HL-60/S4 treated with phorbol 12-myristate 13-acetate at 8.2 ng/mL for 4 days and 3 days (cell line): ENCODE measurements around the gene KLF3.
"Not testable (repeated sequence)": the region's sequence is repeated elsewhere in the genome, so short reads cannot be mapped to it uniquely, and the experiment has no call there.

Experiments
- in situ Hi-C: fragments of 300-500 bp; cut with MboI; formaldehyde crosslinking; loops from 2 replicates; pipeline ENCODE4 v1.15.0; 2022; ENCODE audit warnings: low sequenced_read_pairs

KLF3 gene

GRCh38 chr4:38663801-38664705 lies at the start of gene KLF3:
KLF3 (plus strand) TSS chr4:38664199; CDS start chr4:38680626, 16,427 bp downstream.
- in situ Hi-C loops, result loop anchor here (10.0 kb wide), 1 partner anchor 139 kb away; no protein-coding TSS in a partner anchor

DNA sequence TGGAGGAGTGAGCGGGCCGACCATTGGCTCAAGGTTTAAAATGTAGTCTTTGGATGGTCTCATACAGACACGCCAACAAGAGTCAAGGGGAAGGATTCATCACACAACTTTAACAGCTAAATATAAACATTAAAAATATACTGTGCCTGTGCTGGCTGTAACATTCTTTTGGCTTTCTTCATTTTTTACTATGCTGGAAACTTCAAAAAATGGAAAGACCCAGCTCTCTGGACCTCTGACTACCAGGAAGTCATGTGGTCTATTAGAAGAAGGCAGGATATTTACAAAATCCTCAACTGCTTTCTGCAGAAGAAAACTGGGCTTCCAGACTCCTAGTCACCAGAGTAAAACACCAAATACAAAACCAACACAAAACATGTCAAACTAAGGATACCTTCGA lies 49.8 kb upstream of the KLF3 start:
- in situ Hi-C loops, result no loop called here

DNA sequence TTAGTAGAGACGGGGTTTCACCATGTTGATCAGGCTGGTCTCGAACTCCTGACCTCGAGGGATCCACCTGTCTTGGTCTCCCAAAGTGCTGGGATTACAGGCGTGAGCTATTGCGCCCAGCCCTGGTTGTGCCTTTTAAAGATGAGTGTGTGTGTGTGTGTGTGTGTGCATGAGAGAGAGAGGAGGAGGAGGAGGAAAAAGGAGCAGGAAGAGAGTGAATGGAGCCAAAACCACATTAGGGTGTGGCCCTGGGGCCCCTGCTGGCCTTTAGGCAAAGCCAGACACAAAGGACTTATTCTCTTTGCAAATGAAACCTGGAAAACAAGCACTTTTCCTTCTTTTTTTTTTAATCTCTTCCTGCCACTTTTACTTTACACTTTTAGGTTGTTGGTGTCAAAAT lies 48.2 kb upstream of the KLF3 start:
- in situ Hi-C loops, result no loop called here

DNA sequence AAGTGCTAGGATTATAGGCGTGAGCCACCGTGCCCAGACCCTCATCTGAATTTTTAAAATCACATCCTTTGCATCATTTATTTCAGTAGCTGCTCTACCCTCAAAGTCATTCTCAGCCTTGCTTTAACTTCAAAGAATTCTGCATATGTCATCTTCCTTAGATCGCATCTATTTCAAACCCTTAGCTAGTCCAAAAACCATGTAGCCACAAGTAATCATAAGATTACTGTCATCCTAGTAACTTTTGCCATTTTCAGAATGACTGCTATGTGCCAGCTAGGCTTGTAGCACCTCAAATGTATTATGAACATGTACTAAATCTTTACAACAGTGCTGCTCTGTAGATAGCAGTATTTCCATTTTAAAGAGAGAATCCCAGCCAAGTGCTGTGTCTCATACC lies 45.5 kb upstream of the KLF3 start:
- in situ Hi-C loops, result no loop called here

DNA sequence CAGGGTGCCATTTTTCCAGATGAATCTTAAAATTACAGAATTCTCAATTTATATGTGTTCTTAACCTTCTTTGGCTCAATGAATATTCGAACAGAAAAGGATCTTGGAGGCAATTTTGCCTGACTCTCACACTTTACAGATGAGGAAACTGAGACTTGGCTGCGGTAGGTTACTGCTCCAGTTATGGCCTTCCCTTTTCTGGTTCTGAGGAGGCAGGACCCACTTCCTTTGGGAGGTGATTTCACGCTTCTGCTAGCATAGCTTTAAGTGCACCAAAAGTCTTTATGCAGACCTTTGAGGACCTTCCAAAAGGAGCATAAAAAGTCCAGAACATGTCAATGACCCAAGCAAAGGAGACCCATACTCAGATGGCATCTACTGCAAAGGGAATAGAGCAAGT lies 44.7 kb upstream of the KLF3 start:
- in situ Hi-C loops, result no loop called here

DNA sequence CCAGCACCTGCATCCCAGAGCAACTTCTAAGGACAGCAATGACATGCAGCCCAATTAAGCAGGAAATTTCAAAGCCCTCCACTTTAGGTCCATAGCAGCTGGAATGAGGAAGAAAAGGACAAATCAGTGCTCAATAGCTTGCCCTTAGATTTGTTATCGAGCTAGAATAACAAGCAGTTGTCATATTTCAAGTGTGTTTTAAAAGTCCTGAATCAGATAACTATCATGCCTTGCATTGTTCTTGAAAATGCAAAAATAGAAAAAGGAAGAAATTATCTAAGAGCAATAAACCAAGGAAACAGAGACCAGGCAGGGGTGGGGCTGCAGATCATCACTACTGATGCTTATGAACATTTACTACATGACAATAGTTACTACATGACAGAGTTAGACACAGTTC lies 43.9 kb upstream of the KLF3 start:
- in situ Hi-C loops, result no loop called here

- in situ Hi-C loops, result no loop called here
These were observed 43.4 kb upstream of the KLF3 start for GRCh38 chr4:38620527-38621027.

GRCh38 chr4:38621028-38621684 lies 42.8 kb upstream of the KLF3 start:
- in situ Hi-C loops, result no loop called here

DNA sequence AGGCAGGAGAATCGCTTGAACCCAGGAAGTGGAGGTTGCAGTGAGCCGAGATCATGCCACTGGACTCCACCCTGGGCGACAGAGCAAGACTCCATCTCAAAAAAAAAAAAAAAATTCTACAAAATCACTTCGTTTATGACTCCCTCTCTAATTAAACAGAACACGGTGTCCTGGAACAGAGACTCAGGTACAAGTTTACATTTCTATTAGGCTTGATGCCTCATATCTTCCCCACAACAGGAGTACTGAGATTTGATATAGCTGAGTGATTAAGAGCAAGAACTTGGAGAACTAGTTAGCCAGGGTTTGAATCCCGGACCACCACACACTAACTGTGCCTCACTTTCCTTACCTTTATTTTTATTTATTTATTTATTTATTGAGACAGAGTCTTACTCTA lies 42.2 kb upstream of the KLF3 start:
- in situ Hi-C loops, result no loop called here

DNA sequence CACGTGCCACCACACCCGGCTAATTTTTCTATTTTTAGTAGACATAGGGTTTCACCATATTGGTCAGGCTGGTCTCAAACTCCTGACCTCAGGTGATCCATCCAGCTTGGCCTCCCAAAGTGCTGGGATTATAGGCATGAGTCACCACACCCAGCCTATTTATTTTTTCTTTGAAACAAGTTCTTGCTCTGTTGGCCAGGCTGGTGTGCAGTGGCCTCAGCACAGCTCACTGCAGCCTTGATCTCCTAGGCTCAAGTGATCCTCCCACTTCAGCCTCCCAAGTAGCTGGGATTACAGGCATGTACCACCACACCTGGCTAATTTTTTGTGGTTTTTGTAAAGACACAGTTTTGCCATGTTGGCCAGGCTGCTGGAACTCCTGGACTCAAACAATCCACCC lies 41.7 kb upstream of the KLF3 start:
- in situ Hi-C loops, result not testable (repeated sequence)

DNA sequence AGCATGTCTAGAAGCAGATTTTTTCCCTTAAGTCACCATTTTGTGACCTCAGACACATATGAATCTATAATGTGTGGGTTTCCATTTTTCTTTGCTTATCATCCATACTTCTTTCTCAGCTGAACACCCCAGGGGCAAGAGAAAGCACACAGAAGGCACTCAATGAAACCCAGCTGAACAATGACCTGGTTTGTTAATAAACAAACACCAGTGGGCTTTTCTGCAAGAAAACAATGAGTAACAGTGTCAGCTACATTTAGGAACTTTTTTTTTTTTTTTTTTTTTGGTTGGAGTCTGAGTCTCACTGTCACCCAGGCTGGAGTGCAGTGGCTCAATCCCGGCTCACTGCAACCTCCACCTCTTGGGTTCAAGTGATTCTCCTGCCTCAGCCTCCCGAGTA lies 40.7 kb upstream of the KLF3 start:
- in situ Hi-C loops, result no loop called here

DNA sequence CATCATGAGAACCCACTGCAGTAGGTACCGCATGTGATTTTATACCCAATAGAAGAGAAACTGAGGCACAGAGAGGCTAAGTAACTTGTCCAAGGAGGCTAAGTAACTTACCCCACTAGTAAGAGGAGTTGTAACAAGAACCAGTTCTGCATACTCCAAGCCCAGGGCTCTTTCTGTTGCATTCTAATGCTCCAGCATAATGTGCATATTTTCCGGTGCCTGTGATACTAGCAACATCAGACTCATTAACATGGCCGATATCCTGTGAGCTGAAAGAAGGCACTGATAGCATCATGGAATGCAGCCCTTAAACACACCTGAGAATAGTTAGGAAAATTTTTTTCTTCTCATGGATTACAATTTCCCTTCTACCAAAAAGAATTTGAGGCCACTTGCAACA lies 39.7 kb upstream of the KLF3 start:
- in situ Hi-C loops, result no loop called here

- in situ Hi-C loops, result no loop called here
These were observed 38.5 kb upstream of the KLF3 start for GRCh38 chr4:38625508-38625907.

DNA sequence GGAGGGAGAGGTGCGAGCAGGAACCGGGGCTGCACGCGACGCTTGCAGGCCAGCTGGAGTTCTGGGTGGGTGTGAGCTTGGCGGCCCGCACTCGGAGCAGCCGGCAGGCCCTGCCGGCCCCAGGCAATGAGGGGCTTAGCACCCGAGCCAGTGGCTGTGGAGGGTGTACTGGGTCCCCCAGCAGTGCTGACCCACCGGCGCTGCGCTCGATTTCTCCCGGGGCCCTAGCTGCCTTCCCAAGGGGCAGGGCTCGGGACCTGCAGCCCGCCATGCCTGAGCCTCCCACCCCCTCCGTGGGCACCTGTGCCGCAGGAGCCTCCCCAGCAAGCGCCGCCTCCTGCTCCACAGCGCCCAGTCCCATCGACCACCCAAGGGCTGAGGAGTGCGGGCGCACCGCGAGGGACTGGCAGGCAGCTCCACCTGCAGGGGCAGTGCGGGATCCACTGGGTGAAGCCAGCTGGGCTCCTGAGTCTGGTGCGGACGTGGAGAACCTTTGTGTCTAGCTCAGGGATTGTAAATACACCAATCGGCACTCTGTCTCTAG lies 37.0 kb upstream of the KLF3 start:
- in situ Hi-C loops, result not testable (repeated sequence)

- in situ Hi-C loops, result no loop called here
These were observed 33.5 kb upstream of the KLF3 start for GRCh38 chr4:38630519-38630918.

DNA sequence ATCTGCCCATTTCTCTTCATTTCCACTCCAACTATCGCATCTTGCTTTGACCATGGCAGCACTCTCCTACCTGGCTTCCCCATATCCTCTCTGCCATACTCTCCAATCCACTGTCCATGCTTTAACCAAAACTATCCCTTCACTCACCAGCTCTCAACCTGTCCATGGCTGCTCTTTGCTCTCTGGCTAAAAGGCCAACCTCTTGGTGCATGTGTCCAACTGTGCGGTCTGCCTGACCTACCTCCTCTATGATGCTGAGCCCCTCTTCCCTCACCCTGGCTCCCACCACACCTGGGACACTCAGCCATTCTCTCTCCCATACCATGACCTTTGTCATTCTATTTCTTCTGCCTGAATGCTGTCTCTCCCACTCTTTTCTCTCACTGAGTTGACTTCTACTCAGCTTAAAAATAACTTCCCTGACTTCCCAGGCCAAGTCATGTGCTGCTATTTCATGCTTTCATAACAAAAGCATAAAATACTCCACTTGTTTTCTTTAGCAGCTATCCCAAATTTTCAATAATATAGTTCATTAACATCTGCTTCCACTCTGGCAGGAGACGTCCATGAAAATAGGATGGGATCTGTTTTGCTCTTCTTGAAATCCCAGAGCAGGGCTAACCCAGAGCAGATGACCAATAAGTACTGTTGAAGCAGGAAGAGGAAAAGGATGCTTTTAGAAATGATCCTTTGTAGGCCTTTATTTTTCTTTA lies 29.8 kb upstream of the KLF3 start:
- in situ Hi-C loops, result no loop called here

GRCh38 chr4:38639242-38639641 lies 24.8 kb upstream of the KLF3 start:
- in situ Hi-C loops, result no loop called here

DNA sequence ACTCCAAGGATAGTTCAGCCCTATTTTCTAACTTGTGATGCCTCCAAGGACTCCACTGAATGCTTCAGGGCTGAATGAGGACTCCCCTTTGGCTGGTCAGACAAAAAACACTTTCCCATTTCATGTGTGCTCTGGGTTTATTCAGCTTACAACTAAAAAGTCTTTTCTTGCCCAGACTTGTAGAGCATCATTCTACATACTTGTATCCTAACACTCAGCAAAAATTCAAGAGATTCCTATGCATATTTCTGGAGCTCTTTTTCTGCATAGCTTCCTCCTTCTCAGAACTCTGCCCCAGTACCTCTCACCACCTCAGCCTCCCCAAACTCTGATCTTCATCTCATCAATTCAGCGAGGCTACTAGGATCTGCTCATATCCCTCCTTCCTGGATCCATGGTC lies 22.2 kb upstream of the KLF3 start:
- in situ Hi-C loops, result no loop called here

DNA sequence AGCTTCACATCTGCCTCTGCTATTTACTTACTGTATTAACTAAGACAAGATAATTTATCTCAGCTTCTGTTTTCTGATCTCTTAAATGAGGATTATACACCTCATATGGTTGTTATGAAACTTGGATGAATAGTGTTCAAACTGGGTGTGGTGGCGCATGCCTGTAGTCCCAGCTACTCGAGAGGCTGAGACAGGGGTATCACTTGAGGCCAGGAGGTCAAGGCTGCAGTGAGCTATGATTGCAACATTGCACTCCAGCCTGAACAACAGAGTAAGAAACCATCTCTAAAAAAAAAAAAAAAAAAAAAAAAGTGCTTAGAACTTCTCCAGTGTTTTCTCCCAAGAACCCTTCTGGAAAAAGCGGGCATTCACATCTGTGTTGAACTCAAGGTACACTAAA lies 19.8 kb upstream of the KLF3 start:
- in situ Hi-C loops, result no loop called here

GRCh38 chr4:38647101-38647819 lies 16.7 kb upstream of the KLF3 start:
- in situ Hi-C loops, result no loop called here

- in situ Hi-C loops, result no loop called here
These were observed 13.9 kb upstream of the KLF3 start for GRCh38 chr4:38650133-38650532.
